ENCODE data around the gene RNLS. TPM values are rescaled to one million over a fixed set of nuclear protein-coding genes. Genes with fewer than 3 reads are reported as not detected.

RNLS gene
- total RNA-seq, 1 donor from 2014 or later, result 3.7 TPM

GRCh38 chr10:88408096-88408495 lies 175.0 kb downstream of the RNLS start:
- H3K4me1 ChIP-seq, result no peaks in the 10 kb centered on the region
- no peak overlapping the region for H3K4me3 ChIP-seq
- TF ChIP-seq CTCF (IDR thresholded peaks at IDR 0.05), result no peak
- DNase-seq (no peak), ATAC-seq (no peak)
- H3K9me3 ChIP-seq, result no peaks in the 10 kb centered on the region
- no peak overlapping the region for H3K27ac ChIP-seq
- H3K27me3 ChIP-seq, result no peaks in the 10 kb centered on the region
- intact Hi-C loops (cut with DNase I), result no loop called here
- no peaks in the 10 kb centered on the region for H3K36me3 ChIP-seq

GRCh38 chr10:88404133-88404532 lies 179.0 kb downstream of the RNLS start:
- H3K27me3 ChIP-seq, result no peaks in the 10 kb centered on the region
- H3K36me3 ChIP-seq, result no peaks in the 10 kb centered on the region
- no peaks in the 10 kb centered on the region for H3K4me1 ChIP-seq
- H3K27ac ChIP-seq, result no peak overlapping the region
- H3K4me3 ChIP-seq, result no peak overlapping the region
- intact Hi-C loops (cut with DNase I), result no loop called here
- H3K9me3 ChIP-seq, result peaks cover 3% of the 10 kb centered on the region
- no peak for TF ChIP-seq CTCF (IDR thresholded peaks at IDR 0.05)
- ATAC-seq (no peak), DNase-seq (no peak)

- Histone ChIP-seq H3K36me3 (no peaks in the 10 kb centered on the region), H3K27ac (no peak overlapping the region), H3K4me1 (no peaks in the 10 kb centered on the region), H3K9me3 (peaks cover 13% of the 10 kb centered on the region), H3K27me3 (no peaks in the 10 kb centered on the region), H3K4me3 (no peak overlapping the region)
- intact Hi-C loops (cut with DNase I), result no loop called here
- peak; percentile 28 for ATAC-seq
- DNase-seq, result no peak
- TF ChIP-seq CTCF (IDR thresholded peaks at IDR 0.05), result peak; percentile 37
Observed at GRCh38 chr10:88401671-88402347, 181.3 kb downstream of the RNLS start.

GRCh38 chr10:88399240-88399639 lies 183.9 kb downstream of the RNLS start:
- ATAC-seq, result no peak
- intact Hi-C loops (cut with DNase I), result loop anchor here (10.0 kb wide), 1 partner anchor 544 kb away; no protein-coding TSS in a partner anchor
- Histone ChIP-seq H3K4me1 (no peaks in the 10 kb centered on the region), H3K36me3 (no peaks in the 10 kb centered on the region), H3K27me3 (no peaks in the 10 kb centered on the region), H3K27ac (no peak overlapping the region), H3K4me3 (no peak overlapping the region), H3K9me3 (peaks cover 16% of the 10 kb centered on the region)
- DNase-seq, result no peak
- TF ChIP-seq CTCF (IDR thresholded peaks at IDR 0.05), result no peak

- H3K4me3 ChIP-seq, result no peak overlapping the region
- no peaks in the 10 kb centered on the region for H3K4me1 ChIP-seq
- ATAC-seq, result no peak
- H3K27ac ChIP-seq, result no peak overlapping the region
- H3K27me3 ChIP-seq, result no peaks in the 10 kb centered on the region
- no peak for DNase-seq
- peaks cover 16% of the 10 kb centered on the region for H3K9me3 ChIP-seq
- intact Hi-C loops (cut with DNase I), result loop anchor here (10.0 kb wide), 1 partner anchor 541 kb away; no protein-coding TSS in a partner anchor
- no peak for TF ChIP-seq CTCF (IDR thresholded peaks at IDR 0.05)
- no peaks in the 10 kb centered on the region for H3K36me3 ChIP-seq
Observed at GRCh38 chr10:88395677-88396076, 187.4 kb downstream of the RNLS start.
